Loucy (cell line): Measurements from ENCODE around the gene CDH13.

Experiments used
- H2AFZ ChIP-seq: fragments of 200-600 bp; sonication (generic); 2 replicates; pipeline ENCODE4 v1.6.0; 2016; ENCODE audit warnings: antibody characterized with exemption, mild to moderate bottlenecking, low read length, moderate library complexity
- H3F3A ChIP-seq: fragments of 200-600 bp; 2 replicates; pipeline ENCODE4 v1.6.0; 2016; ENCODE audit warnings: antibody characterized with exemption, low read depth, mild to moderate bottlenecking
- H3K27me3 ChIP-seq: fragments of 200-600 bp; sonication (generic); 2 replicates; pipeline ENCODE4 v1.6.1; 2014; ENCODE audit warnings: low read length, mild to moderate bottlenecking; ENCODE audit not compliant: insufficient read depth, poor library complexity, severe bottlenecking
- H3K36me3 ChIP-seq: fragments of 200-600 bp; sonication (generic); 2 replicates; pipeline ENCODE4 v1.6.1; 2016; ENCODE audit warnings: low read length; ENCODE audit not compliant: insufficient read depth
- H3K4me1 ChIP-seq: fragments of 200-600 bp; sonication (generic); 2 replicates; pipeline ENCODE4 v1.5.1; 2014; ENCODE audit warnings: low read length, mild to moderate bottlenecking; ENCODE audit not compliant: insufficient read depth, poor library complexity, severe bottlenecking
- H3K4me2 ChIP-seq: fragments of 200-600 bp; sonication (generic); 2 replicates; pipeline ENCODE4 v1.6.0; 2014; ENCODE audit warnings: antibody characterized with exemption, low read length, low read depth, mild to moderate bottlenecking; ENCODE audit not compliant: poor library complexity, severe bottlenecking
- H3K4me3 ChIP-seq: fragments of 200-600 bp; sonication (generic); 2 replicates; pipeline ENCODE4 v1.5.1; 2014; ENCODE audit warnings: low read length, mild to moderate bottlenecking, mixed read lengths; ENCODE audit not compliant: poor library complexity, severe bottlenecking
- H3K79me2 ChIP-seq: fragments of 200-600 bp; sonication (generic); 2 replicates; pipeline ENCODE4 v1.6.1; 2014; ENCODE audit warnings: low read length; ENCODE audit not compliant: insufficient read depth
- H3K9ac ChIP-seq: fragments of 200-600 bp; sonication (generic); 2 replicates; pipeline ENCODE4 v1.6.0; 2014; ENCODE audit warnings: mild to moderate bottlenecking, low read depth, low read length, moderate library complexity; ENCODE audit not compliant: poor library complexity, severe bottlenecking
- H3K9me2 ChIP-seq: fragments of 200-600 bp; sonication (generic); replicated peaks from 2 replicates; pipeline ENCODE4 v1.6.1; 2016; ENCODE audit warnings: low read depth, low read length, mixed read lengths
- H3K9me3 ChIP-seq: fragments of 200-600 bp; sonication (generic); 2 replicates; pipeline ENCODE4 v1.6.1; 2014; ENCODE audit warnings: mild to moderate bottlenecking, antibody characterized with exemption, low read length, low read depth; ENCODE audit not compliant: insufficient read depth
- H4K20me1 ChIP-seq: fragments of 200-600 bp; sonication (generic); 2 replicates; pipeline ENCODE4 v1.6.0; 2014; ENCODE audit warnings: antibody characterized with exemption, low read length, mild to moderate bottlenecking; ENCODE audit not compliant: insufficient read depth, poor library complexity, severe bottlenecking
- CTCF ChIP-seq: fragments of 200-600 bp; sonication (generic); conservative IDR thresholded peaks from 2 replicates; pipeline ENCODE4 v1.5.1; 2014; ENCODE audit warnings: mild to moderate bottlenecking, antibody characterized with exemption, low read length
- EZH2phosphoT487 ChIP-seq: fragments of 200-600 bp; IDR thresholded peaks from 2 replicates; pipeline ENCODE4 v1.6.1; 2018; ENCODE audit warnings: antibody characterized with exemption, mild to moderate bottlenecking, moderate library complexity, borderline replicate concordance

The CDH13 gene

GRCh38 chr16:83021045-83021444 is 394.3 kb downstream of the CDH13 start:
- no peaks in the 10 kb centered on the region for H3K9me3 ChIP-seq

GRCh38 chr16:83021746-83022145 is 395.0 kb downstream of the CDH13 start:
- H3K9me3 ChIP-seq = no peaks in the 10 kb centered on the region
- H3K79me2 ChIP-seq = no peaks in the 10 kb centered on the region
- no peaks in the 10 kb centered on the region for H3K27me3 ChIP-seq
- no peak overlapping the region for H3K9ac ChIP-seq
- no peak overlapping the region for H3K4me3 ChIP-seq
- TF ChIP-seq CTCF (no peak), EZH2phosphoT487 (no peak)
- no peak overlapping the region for H3K4me2 ChIP-seq
- no peak overlapping the region for H2AFZ ChIP-seq
- H3K4me1 ChIP-seq = no peaks in the 10 kb centered on the region
- H4K20me1 ChIP-seq = no peaks in the 10 kb centered on the region
- H3K9me2 ChIP-seq = no peaks in the 10 kb centered on the region
- H3K36me3 ChIP-seq = no peaks in the 10 kb centered on the region
- H3F3A ChIP-seq = no peaks in the 10 kb centered on the region

More at GRCh38 chr16:83021045-83021444, 394.3 kb downstream of the CDH13 start:
- Histone ChIP-seq H3K79me2 (no peaks in the 10 kb centered on the region), H3K9me2 (no peaks in the 10 kb centered on the region), H3K27me3 (no peaks in the 10 kb centered on the region), H3K4me3 (no peak overlapping the region), H3K9ac (no peak overlapping the region), H3F3A (no peaks in the 10 kb centered on the region), H4K20me1 (no peaks in the 10 kb centered on the region), H3K4me2 (no peak overlapping the region), H2AFZ (no peak overlapping the region), H3K4me1 (no peaks in the 10 kb centered on the region), H3K36me3 (no peaks in the 10 kb centered on the region)
- no peak for TF ChIP-seq CTCF
- no peak for TF ChIP-seq EZH2phosphoT487

GRCh38 chr16:83023011-83023410 is 396.2 kb downstream of the CDH13 start:
- Histone ChIP-seq H3K9ac (no peak overlapping the region), H3F3A (no peaks in the 10 kb centered on the region), H3K27me3 (no peaks in the 10 kb centered on the region), H2AFZ (no peak overlapping the region), H4K20me1 (no peaks in the 10 kb centered on the region), H3K4me3 (no peak overlapping the region), H3K9me2 (no peaks in the 10 kb centered on the region), H3K79me2 (no peaks in the 10 kb centered on the region), H3K4me2 (no peak overlapping the region), H3K4me1 (no peaks in the 10 kb centered on the region), H3K9me3 (no peaks in the 10 kb centered on the region), H3K36me3 (no peaks in the 10 kb centered on the region)
- TF ChIP-seq CTCF (no peak), EZH2phosphoT487 (no peak)
